Endodermal cell (in vitro differentiated cells): ENCODE measurements around the gene ABCB9. TPM values are rescaled to one million over a fixed set of nuclear protein-coding genes. Genes with fewer than 3 reads are reported as not detected.

Source experiments
- DNase-seq: peaks from one replicate; pipeline ENCODE4 v3.0.0-alpha.2; 2017
- H3K27ac ChIP-seq: 2 replicates; pipeline ENCODE4 v1.5.1; 2013; ENCODE audit warnings: mild to moderate bottlenecking, low read depth, low read length, moderate library complexity
- H3K27me3 ChIP-seq: 2 replicates; pipeline ENCODE4 v1.6.1; 2013; ENCODE audit warnings: mild to moderate bottlenecking, low read length, moderate library complexity; ENCODE audit not compliant: insufficient read depth, control insufficient read depth, poor library complexity, severe bottlenecking
- H3K36me3 ChIP-seq: 2 replicates; pipeline ENCODE4 v1.7.0; 2013; ENCODE audit warnings: mild to moderate bottlenecking, low read length, moderate library complexity; ENCODE audit not compliant: control insufficient read depth, insufficient read depth
- H3K4me1 ChIP-seq: one replicate; pipeline ENCODE4 v1.7.0; 2013; ENCODE audit warnings: low read length; ENCODE audit not compliant: control insufficient read depth, insufficient read depth
- H3K4me3 ChIP-seq: 2 replicates; pipeline ENCODE4 v1.5.1; 2013; ENCODE audit warnings: mild to moderate bottlenecking, low read length, moderate library complexity
- H3K9ac ChIP-seq: 2 replicates; pipeline ENCODE4 v1.6.1; 2013; ENCODE audit warnings: mild to moderate bottlenecking, low read length, moderate library complexity; ENCODE audit not compliant: poor library complexity, severe bottlenecking; ENCODE audit errors: extremely low read depth
- H3K9me3 ChIP-seq: 2 replicates; pipeline ENCODE4 v1.6.1; 2013; ENCODE audit warnings: mild to moderate bottlenecking, low read length, moderate library complexity; ENCODE audit not compliant: control insufficient read depth
- H3K27ac Mint-ChIP-seq: 2 replicates; pipeline ENCODE4 v1.8.0; 2020; ENCODE audit warnings: mixed read lengths
- H3K27me3 Mint-ChIP-seq: 2 replicates; pipeline ENCODE4 v1.8.0; 2021; ENCODE audit warnings: mild to moderate bottlenecking, mixed read lengths; ENCODE audit not compliant: insufficient read depth
- H3K36me3 Mint-ChIP-seq: 2 replicates; pipeline ENCODE4 v1.8.0; 2020; ENCODE audit warnings: low read depth, mixed read lengths
- H3K4me1 Mint-ChIP-seq: 2 replicates; pipeline ENCODE4 v1.8.0; 2020; ENCODE audit warnings: mixed read lengths
- H3K4me3 Mint-ChIP-seq: 2 replicates; pipeline ENCODE4 v1.8.0; 2020; ENCODE audit warnings: mild to moderate bottlenecking, moderate library complexity, mixed read lengths
- H3K9me3 Mint-ChIP-seq: 2 replicates; pipeline ENCODE4 v1.8.0; 2020; ENCODE audit warnings: mild to moderate bottlenecking, mixed read lengths
- CTCF ChIP-seq: fragments of 200-600 bp; sonication (generic); conservative IDR thresholded peaks from 2 replicates; pipeline ENCODE4 v1.5.0; 2021; ENCODE audit warnings: antibody characterized with exemption, mild to moderate bottlenecking
- WGBS, 2 experiments: methylation state at CpG; one replicate each; pipeline versions ENCODE4 v1.1.5 to v1.1.7; 2013; ENCODE audit warnings: missing lambda C conversion rate in 2 of 2, mixed read lengths in 1 of 2; ENCODE audit not compliant: insufficient coverage in 1 of 2, insufficient read length in 1 of 2; 5-methylcytosine and 5-hydroxymethylcytosine counted together
- total RNA-seq, 2 donors: library from RNA; stranded (reverse); fragmentation: NEBNext Ultra II Directional in 1 of 2; extraction: Animal tissue kit (Norgen Biotek cat#: 25700) in 1 of 2; gene quantifications; 2 replicates in 1 of 2; 3 replicates in 1 of 2; pipeline ENCODE4 v1.2.1, GENCODE V29; 2021

ABCB9 gene
- total RNA-seq, 2 donors from 2014 or later: 5.4 to 6.0 TPM

DNA sequence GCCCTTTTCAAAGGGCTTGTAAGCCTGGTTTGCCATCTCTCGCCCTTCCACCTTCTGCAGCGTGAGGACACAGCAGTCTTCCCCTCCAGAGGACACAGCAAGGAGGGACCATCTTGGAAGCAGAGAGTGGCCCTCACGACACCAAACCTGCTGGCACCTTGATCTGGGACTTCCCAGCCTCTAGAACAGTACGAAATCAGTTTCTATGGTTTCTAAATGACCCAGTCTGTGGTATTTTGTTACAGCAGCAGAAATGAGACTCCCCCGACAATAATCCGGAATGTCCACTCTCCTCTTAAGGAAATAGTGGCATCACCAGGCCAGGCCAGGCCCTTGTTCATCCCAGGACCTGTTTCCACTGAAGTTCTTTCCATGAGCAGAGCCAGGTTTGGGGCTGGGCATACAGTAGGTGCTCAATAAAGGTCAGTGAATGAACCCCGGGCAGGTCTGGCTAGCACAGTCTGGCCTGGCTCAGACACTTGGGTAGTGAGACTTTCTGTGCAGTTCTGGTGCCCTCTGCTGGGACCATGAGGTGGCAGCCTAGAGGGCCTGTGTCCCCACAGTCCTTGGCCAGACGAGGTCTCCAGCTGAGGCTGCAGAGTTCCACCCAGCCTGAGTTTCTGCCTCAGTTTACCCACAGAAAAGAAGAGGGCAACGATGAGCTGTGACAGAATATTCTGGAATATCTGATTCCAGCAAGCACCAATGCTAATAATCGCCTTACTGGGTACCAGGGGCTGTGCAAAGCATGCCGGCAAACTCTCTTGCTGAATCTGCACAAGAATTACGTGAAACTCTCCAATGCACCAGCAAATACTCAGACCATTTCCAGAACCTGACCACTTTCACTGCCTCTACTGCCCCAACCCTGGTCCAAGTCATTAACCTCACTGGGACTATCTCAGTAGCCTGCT, 14.0 kb downstream of the ABCB9 start:
- no peaks in the 10 kb centered on the region for H3K9me3 Mint-ChIP-seq
- WGBS, 2 experiments: 69 to 71% methylated on average over 12 of the region's 12 CpGs
- peak; percentile 90 for TF ChIP-seq CTCF
- Histone ChIP-seq H3K9ac (no peak overlapping the region), H3K4me3 (no peak overlapping the region), H3K4me1 (no peaks in the 10 kb centered on the region), H3K27me3 (no peaks in the 10 kb centered on the region), H3K27ac (no peak overlapping the region), H3K36me3 (no peaks in the 10 kb centered on the region), H3K9me3 (no peaks in the 10 kb centered on the region)
- no peaks in the 10 kb centered on the region for H3K4me1 Mint-ChIP-seq
- DNase-seq: peak; percentile 94
- H3K4me3 Mint-ChIP-seq: no peak overlapping the region
- H3K36me3 Mint-ChIP-seq: no peaks in the 10 kb centered on the region
- no peaks in the 10 kb centered on the region for H3K27me3 Mint-ChIP-seq
- H3K27ac Mint-ChIP-seq: no peak overlapping the region

GRCh38 chr12:122951406-122951805, 14.9 kb downstream of the ABCB9 start:
- no peaks in the 10 kb centered on the region for H3K4me1 ChIP-seq
- DNase-seq: no peak
- no peak overlapping the region for H3K27ac ChIP-seq
- no peaks in the 10 kb centered on the region for H3K36me3 Mint-ChIP-seq
- H3K27me3 ChIP-seq: no peaks in the 10 kb centered on the region
- no peaks in the 10 kb centered on the region for H3K36me3 ChIP-seq
- no peak overlapping the region for H3K4me3 Mint-ChIP-seq
- H3K4me3 ChIP-seq: no peak overlapping the region
- no peak overlapping the region for H3K9ac ChIP-seq
- TF ChIP-seq CTCF: no peak
- H3K9me3 ChIP-seq: no peaks in the 10 kb centered on the region
- H3K4me1 Mint-ChIP-seq: no peaks in the 10 kb centered on the region
- H3K27me3 Mint-ChIP-seq: no peaks in the 10 kb centered on the region
- 82 to 90% methylated on average over 8 to 9 of the region's 9 CpGs for whole genome bisulfite sequencing, 2 experiments
- H3K27ac Mint-ChIP-seq: no peak overlapping the region
- no peaks in the 10 kb centered on the region for H3K9me3 Mint-ChIP-seq

DNA sequence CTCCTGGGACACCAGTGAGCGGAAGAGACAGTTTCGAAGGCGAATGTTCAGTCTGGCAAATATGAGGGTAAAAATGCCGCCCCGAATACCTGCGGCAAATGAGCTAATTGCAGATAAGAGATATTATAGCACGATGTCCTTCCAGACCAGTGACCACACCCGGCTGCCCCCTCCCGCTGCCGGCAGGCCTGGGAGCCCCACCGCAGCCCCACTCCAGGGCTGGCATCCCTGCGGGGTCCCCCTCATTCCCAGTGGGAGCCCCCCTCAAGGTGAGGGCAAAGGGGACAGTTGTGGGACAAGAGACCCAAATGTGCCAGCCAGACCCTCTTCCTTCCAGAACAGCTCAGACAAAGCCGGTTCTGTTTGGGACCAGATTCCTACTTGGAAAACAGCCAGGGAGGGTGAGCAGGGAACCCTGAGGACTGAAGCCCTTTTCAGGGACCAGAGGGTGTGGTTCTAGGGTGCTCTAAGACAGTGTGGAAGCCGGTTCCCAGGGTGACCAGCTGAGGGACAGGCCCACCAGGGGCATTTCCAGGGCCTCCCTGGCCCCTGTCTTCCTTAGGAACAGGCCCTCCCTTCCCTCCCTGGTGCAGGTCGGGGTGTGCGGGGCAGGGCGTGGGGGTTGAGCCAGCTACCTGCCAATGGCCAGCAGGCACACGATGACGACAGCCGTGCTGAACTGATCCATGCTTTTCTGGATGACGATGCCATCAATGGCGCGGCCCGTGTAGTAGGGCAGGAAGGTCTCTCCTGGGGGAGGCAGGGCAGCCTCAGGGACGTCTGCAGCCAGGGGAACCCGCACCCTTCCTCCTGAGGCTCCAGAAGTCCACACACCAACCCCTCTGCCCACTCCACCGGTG, 16.2 kb downstream of the ABCB9 start:
- Mint-ChIP-seq H3K4me1 (no peaks in the 10 kb centered on the region), H3K27me3 (no peaks in the 10 kb centered on the region), H3K9me3 (no peaks in the 10 kb centered on the region), H3K27ac (no peak overlapping the region), H3K36me3 (no peaks in the 10 kb centered on the region), H3K4me3 (no peak overlapping the region)
- H3K36me3 ChIP-seq: no peaks in the 10 kb centered on the region
- H3K9ac ChIP-seq: no peak overlapping the region
- WGBS, 2 experiments: 93 to 98% methylated on average over 17 to 27 of the region's 27 CpGs
- DNase-seq: no peak
- TF ChIP-seq CTCF: no peak
- no peaks in the 10 kb centered on the region for H3K27me3 ChIP-seq
- no peak overlapping the region for H3K4me3 ChIP-seq
- no peaks in the 10 kb centered on the region for H3K9me3 ChIP-seq
- H3K27ac ChIP-seq: no peak overlapping the region
- no peaks in the 10 kb centered on the region for H3K4me1 ChIP-seq
